8988T (cell line): Measurements from ENCODE around the gene TMEM120B.

Source experiments
- DNase-seq: peaks from one replicate; pipeline ENCODE4 v3.0.0; 2011

Gene TMEM120B

DNA sequence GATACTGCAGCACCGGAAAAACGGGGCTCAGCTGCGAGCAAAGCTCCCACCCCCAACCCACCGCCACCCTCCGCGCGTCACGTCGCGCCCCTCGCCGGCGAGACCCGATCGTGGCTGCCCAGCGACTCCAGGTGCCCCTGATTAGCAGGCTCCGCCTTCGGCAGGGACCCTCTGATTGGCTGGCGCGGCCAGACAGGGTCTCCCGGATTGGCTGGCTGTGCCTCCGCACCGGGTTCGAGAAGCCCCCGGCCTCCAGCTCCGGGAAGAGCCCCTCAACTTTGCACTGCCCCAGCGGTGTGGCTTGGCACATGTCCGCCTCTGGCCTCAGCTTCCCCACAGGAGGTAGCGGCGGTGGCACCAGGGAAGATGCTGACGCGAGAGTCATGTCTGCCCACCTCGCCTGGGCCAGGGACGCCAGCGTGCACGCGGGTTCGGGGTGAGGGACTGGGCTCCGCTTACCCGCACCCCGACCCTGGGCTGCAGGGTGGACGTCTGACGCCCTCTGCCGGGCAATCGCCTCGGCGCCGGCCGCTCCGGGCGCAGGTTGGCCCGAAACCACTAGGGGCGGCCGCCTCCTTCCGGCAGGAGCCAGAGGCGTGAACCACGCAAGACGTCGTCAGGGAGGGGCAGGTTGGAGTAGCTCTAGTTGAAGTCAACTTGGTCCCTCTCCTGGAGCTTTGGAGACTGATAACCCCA, 81.4 kb downstream of the TMEM120B start:
- DNase-seq = peak; percentile 88

DNA sequence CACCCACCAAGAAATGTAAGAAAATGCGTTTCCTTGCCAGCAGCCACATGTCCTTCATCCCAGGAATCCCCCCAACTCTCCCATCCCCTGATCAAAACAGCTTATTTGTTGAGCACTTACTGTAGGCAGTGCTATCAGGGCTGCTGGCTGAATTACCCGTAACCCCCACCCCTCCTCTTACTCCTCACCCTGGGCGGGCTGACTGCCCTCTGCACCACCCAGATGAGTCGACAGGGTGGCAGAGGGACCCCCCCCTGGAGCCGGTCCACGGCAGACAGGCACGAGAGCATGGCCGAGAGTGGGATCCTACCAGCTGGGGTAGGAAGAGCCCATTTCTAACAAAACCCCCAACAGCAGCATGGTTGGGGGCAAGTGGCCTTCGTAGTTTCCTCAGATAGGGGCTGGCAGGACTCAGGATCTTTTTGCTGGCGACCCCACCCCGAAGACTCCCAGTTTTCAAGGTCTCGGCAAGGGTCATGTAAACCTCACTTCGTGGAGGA, 82.0 kb downstream of the TMEM120B start:
- no peak for DNase-seq

DNA sequence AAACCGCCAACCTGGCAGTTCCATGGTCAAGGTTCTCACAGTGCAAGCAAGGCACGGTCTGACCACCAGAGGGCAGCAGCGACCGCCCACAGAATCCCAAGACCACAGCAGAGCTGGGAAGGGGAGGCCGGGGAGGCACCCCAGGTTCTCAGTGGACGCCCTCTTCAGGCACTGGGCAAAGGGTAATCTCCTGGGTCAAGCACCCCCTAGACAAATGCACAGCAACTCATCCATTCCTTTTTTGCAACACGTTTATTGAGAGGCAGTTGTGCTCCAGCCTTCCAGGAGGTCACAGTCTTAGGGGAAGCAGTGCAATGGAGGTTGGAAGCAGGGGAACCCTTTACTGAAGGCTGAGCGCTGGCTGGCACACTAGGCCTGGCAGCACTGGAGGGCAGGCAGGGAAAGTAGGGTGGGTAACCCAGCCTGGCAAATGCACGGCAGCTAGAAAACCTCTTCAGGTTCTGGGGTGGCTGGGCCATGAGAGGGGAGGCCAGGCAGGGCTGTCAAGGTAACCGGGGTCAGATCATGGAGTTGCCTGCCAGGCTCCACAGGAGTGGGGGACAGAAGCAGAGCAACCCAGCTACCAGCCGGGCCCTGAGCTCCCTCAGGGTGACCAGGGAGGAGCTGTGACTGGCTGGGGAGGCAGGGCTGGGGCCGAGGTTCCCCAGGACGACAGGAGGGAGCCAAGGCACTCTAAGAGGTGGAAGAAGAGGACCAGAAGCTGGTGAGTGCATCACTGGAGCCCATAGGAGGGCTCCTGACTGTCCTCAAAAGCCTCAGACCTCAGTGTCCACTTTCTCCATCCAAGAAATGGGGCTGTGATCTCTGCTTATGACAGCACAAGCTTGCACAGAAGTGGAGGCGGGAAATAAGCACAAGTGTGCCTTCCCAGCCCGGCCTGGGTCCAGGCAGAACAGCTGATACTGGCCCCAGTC, 82.7 kb downstream of the TMEM120B start:
- peak; percentile 90 for DNase-seq

DNA sequence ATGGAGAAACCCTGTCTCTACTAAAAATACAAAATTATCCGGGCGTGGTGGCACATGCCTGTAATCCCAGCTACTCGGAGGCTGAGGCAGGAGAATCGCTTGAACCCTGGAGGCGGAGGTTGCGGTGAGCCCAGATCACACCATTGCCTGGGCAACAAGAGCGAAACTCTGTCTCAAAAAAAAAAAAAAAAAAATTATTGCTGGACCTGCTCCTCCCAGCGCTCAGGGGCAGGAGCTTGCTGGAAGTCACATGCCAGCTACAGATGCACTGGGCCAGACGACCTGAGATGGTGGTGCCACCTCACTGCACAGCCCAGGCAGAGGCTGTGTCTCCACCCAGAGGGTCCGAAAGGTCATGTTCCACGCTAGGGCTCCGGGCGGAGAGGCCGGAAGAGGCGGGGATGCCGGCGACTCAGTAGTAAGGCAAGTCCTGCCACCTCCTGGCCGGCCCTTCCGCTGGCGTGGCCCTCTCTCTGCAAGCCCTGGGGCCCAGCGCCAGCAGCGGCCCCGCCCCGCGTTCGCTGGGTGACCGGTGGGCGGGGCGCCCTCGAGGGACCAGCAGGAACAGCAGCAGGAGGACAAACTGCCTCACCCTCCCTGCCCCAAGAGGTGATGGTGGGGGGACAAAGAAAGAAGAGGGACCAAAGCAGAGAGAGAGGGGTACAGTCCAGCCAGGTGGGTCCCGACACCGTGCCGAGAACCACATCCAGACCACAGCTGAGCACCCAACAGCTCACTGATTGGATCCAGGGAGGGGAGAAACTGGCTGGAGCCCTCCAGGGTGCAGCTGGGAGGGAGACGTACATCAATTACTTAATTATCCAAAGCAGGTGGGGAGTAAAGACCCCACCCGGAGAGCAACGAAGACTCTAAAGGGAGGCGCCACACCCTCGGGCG, 84.6 kb downstream of the TMEM120B start:
- peak; percentile 96 for DNase-seq

DNA sequence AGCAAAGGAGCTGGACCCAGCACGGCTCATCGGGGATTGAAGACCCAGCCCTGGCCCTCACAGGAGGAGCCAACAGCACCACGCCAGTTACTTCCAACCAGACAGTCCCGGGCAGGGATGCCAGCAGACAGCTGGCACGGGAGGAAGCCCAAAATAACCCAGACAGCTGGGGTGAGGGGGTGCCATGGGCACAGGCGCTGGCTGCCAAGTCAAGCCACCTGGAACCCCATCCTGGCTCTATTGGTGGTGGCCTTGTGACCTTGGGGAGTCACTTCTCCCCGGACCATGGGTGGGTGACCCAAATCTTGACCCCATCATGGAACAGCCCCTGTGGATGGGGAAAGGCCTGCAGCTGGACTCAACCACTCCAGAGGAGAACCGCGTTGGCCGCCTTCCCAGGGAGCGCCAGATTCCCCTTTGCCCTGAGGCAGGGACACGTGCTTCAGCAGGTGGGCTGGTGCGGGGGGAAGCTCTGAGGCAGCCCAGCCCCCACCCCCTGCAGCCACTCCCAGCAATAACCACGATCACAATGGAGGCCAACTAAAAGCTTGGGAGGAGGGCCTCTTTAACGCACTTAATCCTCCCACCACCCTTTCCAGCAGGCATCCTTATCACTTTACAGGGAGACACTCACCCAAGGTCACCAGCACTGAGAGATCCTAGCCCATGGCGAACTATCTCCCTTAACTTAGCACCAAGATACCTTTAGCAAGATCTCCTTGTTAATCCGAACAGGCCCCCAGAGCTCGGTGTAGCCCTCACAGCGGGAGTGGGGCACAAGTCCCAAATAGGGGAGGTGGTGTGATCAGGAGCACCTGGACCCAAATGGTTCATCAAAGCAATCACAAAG, 85.6 kb downstream of the TMEM120B start:
- no peak for DNase-seq

DNA sequence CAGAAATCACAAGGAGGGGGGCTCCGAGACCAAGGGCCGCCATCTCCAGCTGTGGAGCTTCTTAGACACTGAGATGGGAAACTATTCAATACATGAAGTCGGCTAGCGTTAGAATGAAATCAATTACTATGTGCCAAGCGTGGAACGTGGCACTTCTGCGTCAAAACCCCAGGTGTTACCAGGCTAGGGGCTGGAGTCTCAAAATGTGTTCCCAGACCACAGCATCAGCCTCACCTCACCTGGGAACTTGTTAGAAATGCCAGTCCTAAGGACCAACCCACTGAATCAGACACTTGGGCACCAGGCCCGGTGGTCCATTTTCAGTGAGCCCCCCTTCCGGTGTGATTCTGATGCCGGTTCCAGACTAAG, 86.2 kb downstream of the TMEM120B start:
- DNase-seq = no peak

DNA sequence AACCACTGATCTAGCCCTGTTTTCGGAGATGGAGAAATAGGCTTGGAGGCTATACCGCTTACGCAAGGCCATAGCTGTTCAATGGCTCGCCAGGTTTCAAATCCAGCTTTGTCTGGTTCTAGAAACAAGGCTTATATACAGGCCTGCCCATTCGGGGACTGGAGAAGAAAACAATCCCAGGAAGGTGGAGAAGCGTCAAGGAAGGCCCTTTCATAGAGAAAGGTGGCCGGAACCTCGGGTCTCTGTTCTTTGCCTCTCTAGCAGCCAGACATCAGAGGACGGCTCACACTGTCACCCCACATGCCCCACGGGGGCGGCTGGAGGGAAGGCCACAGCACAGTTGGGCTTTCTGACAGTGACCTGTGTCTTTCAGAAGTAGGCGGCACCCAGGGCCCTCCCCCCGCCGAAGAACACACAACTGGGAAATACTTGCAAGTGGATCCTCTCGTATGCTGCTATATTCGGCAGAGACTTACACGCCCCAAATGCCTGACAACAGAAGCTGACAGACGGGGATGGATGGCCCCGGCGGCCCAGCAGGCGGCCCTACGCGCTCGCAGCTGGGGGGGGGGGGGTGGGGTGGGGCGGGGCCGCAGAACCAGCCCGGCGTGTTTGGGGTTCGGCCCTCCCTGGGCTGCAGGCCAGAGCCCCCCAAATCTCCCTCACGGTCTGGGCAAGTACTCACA, 86.7 kb downstream of the TMEM120B start:
- DNase-seq = peak; percentile 84

DNA sequence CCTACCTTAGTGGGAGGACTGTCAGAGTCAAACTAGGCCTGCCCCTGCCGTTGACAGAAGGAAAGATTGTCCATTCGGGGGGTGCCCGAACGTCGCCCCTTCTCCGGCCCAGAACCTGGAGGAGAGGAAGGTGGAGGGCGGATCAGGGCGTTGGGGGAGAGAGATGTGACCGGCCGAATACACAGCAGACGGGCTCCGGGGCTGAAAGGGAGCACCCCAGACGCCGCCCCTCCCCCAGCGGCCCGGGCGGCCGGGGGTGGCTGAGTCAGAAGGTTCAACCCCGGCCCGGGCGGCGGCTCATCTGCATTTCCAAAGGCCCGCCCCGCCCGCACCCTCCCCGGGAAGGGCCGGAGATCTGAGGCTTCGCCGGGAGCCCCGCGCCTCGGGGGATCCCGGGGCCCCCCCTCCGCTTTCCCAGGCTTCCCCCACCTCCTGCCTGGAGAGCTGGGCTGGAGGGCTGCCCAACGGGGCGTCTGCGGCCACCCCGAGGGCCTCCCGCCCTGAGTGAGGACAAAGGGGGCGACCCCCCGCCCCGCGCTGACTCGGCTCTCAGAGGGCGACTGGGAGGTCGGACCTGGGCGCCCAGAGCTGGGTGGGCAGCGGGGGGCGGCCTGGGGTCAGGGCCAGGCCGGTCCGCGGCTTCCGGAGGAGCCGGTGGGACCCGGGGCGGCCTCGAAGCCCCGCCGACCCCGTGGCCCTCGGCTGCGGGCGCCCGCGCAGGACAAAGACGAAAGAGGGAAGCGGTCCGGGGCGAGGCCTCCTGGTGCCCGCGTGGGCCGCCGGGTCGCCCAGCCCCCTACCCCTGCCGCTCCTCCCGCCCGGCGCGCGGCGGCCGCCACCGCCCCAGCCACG, 87.5 kb downstream of the TMEM120B start:
- peak; percentile 97 for DNase-seq

DNA sequence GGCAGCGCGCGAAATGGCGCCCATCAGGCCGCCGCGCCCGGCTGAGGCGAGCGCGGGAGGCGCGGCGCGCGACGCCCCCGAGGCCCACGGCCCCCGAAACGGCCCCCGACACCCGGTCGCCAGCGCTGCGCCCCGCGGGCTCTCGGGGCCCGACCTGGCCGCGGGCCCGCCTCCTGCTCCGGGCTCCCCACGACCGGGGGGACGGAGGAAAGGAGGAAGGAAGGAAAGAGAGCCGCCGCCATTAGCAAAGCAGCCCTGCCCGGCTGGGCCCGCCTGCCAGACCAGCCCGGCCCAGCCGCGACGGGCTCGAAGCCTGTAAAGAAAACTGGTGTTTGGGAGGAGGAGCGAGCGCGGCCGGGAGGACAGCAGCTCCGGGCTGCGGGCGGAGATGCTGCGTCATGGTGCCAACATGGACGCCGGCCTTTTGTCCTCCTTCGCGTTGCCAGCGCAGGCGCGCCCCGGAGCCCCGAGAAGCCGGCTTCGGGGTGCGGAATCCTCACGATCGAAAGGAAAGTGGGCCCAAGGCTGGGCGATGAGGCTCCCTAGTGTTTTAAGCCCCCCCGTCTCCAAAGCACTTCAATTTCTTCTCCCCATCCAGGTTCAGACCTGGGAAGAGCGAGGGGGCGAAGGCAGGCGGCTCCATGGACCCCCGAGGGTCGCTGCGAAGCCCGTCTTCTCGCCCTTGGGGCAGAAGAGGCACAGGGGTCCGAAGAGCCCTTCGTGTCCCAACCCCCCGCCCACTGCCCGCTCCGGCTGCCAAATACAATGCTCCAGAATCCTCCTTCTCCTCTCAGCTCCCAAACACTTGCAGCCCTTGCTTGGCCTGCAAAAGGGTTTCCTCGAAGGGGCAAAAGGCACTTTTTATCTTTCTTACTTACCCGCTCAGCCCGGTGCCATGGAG, 88.4 kb downstream of the TMEM120B start:
- DNase-seq = no peak

DNA sequence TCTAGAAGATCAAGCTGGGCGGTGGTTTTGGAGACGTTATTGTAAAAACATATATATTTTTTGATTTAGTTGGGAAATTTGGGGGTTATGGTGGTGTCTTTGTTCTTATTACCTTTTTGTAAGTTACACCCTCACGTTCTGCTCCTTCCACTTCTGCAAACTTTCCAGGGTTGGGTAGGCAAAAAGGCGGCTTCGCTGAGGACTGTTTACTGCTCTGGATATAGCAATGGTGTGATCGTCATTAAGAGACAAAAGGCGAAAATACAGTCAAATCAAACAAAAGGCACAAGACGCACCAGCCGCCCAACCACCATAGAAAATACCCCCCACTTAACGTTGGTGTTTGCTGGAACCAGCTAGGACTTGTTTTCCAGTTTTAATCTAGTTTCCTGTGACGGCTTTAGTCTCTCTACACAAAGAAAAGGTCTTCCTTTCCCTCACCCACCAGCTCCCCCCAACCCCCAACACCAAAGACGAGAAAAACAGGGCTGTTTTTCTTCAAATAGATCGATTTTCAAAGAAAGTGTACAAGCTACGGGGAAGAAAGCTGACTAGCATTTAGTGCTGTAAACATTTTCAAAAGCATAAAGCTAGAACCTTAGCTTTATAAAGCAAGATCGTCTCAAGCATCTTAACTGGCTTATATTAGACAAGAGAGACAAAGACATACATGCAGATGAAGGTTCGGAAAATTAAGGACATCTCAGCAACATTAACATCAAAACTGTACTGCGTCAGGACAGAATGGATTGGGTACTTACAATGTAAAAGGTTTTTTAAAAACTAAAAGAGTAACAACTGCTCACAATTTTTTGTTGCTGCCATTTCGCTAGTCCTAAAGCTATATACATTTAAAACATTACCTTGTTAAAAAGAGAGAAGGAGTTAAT, 89.3 kb downstream of the TMEM120B start:
- no peak for DNase-seq

DNA sequence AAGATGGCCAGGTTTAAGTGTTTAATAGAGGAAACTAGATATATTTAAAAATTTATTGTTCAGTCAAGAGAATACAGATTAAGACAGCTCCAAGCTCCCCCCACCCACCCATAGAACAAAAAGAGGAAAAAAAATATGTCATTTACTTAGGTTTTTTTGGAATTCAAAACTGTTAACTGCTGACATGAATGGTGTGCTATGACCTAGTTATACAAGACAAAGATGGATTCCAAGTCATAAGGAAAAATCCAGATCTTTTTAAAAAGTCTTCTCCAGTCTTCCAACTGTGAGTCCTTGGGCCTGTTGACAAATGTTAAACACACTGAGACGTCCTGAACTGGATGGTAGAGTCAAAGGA, 89.9 kb downstream of the TMEM120B start:
- no peak for DNase-seq

DNA sequence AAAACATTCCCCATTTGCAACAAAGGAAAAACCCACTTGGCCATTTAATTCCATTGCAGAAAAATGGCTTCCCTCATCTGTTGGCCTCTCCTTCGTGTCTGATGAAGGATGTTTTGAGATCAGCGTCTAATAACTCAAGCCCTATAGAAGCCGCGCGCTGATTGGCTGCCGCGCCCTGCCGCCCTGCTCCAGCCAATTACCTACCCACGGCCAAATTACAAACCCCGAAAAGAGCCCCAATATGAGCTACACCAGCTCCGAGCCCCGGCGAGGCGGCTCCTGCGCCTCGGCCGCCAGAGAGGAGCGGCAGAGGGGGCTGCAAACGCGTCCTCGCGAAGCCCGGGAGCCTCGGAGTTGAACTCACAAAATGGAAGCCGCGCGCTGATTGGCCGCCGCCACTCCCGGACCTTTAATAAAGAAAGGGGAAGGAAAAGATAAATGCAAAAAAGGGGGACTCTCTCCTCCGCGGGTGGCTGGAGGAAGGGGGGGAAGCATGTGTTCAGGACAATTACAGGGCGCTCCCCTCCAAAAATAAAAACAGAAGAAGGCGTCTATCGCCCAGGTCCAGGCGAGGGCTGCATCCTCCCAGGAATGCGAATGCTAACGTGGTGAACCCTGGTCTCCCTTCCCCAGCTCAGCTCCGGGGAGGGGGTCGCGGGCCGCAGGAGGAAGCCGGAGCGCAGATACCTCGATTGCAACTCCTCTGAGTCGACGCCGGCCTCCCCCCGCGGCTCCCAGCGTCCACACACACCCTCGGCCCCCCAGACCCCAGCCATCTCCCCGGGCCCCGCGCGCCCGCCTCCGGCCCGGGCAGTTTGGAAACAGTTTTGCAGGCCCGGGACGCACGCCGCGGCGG, 90.5 kb downstream of the TMEM120B start:
- DNase-seq = peak; percentile 93

DNA sequence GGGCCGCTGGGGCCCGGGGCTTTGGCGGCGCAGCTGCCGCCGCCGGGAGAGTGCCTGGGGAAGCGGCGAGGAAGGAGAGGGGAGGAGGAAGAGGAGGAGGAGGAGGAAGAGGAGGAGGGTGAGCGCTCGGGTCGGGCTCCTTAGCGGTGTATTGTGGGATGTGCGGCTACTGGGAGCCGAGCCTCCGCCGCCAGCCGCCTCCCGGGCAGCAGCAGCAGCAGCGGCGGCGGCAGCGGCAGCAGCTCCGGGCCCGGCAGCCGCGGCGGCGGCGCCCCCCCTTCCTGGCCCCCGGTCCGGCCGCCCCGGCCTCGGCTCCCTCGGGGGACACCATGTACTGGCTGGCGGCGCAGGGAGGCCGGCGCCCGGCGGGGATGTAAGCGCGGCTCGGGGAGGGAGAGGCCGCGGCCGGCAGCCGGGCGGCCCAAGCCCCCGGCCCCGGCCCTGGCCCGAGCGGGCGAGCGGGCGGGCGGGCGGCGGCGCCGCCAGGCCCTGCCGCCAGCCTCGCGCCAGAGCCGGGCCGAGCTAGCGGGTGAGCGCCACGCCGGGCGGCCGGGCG, 91.4 kb downstream of the TMEM120B start, which contains the start of gene SETD1B:
TSS of gene SETD1B (plus strand) at position 149 of the 556 bp plus-strand sequence. CDS start 729 bp downstream, outside the sequence.
- DNase-seq = peak; percentile 59

DNA sequence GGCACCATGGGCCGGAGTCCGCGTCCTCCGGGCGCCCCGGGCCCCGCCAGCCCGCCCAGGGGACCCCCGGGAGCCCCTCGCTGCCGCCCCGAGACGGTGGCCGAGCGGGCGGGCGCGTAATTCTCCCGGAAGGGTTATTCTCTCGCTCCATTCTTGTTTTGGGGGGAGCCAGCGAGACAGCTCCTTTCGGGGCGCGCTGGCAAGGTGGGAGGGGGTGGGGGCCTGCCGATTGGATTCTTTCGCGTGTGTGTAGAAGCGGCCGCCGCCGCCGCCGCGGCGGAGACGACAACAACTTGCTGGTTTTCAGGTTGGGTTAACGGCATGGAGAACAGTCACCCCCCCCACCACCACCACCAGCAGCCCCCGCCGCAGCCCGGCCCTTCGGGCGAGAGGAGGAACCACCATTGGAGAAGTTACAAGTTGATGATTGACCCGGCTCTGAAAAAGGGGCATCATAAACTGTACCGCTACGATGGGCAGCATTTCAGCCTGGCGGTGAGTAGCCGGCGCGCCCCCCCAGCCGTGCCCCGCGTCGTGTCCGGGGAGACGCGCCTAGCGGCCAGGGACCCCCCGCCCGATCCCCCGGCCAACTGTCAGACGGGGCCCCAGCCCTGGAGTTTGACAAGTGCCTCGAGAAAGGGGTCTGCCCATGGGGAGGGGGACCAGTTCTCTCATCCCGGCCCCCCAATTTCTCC, 92.0 kb downstream of the TMEM120B start:
- DNase-seq = peak; percentile 53

DNA sequence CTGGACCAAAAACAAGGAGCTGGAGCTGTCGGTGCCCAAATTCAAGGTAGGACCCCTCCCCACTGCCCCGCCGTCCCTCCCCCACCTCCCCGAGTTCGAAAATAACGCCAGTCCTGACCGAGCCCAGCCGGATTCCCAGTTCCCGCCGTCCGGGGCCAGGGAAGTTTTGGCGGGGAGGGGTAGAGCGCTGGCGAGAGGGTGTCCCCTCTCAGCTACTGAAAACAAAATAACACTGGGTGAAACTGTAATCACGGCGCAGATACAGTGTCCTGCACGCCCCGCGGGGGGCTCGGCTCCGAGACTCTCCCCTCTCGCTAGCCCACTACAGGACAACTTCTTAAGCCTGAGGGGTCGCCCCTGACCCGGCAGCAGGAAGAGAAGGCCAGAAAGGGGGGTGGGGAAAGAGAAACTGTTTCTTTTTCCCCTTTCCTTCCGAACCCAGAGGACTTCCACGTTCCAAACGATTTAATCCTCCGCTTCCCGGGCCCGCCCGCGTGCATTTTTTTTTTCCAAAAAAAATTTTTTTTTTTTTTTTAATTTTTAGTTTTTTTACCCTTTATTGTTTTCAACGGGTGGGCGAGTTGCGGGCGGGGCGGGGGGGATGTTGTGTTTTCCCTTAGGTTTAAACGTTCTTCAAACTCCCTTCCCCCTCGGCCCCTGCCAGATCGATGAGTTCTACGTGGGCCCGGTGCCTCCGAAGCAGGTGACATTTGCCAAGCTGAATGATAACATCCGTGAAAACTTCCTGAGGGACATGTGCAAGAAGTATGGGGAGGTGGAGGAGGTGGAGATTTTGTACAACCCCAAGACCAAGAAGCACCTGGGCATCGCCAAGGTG, 92.8 kb downstream of the TMEM120B start:
- peak; percentile 58 for DNase-seq
